Upper lobe of left lung (tissue), 6 donors: Measurements from ENCODE around the gene MIEF2. TPM values are rescaled to one million over a fixed set of nuclear protein-coding genes. Genes with fewer than 3 reads are reported as not detected.

Source experiments
- ATAC-seq, 2 donors: fragments of 200-7000 bp; cut with Tn5 transposase; one replicate each; pipeline ENCODE4 v1.9.1; 2022; ENCODE audit warnings: mild to moderate bottlenecking in 2 of 2, moderate library complexity in 2 of 2; ENCODE audit not compliant: low FRiP score in 2 of 2
- DNase-seq, 2 donors: peaks; one replicate each; pipeline ENCODE4 v3.0.0-alpha.2; 2019 to 2020
- H3K27ac ChIP-seq, 4 donors: fragments of 200-600 bp; sonication (generic); one replicate each; pipeline ENCODE4 v1.5.1; 2016 to 2019
- H3K27me3 ChIP-seq, 4 donors: fragments of 200-600 bp; sonication (generic); one replicate each; pipeline ENCODE4 v1.5.1; 2017 to 2019
- H3K36me3 ChIP-seq, 4 donors: fragments of 200-600 bp; sonication (generic); one replicate each; pipeline ENCODE4 v1.5.1; 2016 to 2019
- H3K4me1 ChIP-seq, 4 donors: fragments of 200-600 bp; sonication (generic); one replicate each; pipeline ENCODE4 v1.5.1; 2018 to 2019
- H3K4me3 ChIP-seq, 4 donors: fragments of 200-600 bp; sonication (generic); one replicate each; pipeline ENCODE4 v1.5.1; 2017 to 2019; ENCODE audit warnings: mild to moderate bottlenecking in 2 of 4, moderate library complexity in 1 of 4
- H3K9me3 ChIP-seq, 4 donors: fragments of 200-600 bp; sonication (generic); one replicate each; pipeline ENCODE4 v1.5.1; 2018 to 2019
- EP300 ChIP-seq, 4 donors: sonication (generic); formaldehyde crosslinking; IDR thresholded peaks; one replicate each; pipeline ENCODE4 v1.5.1; 2017; ENCODE audit warnings: antibody characterized with exemption in 4 of 4, control low read depth in 2 of 4
- POLR2A ChIP-seq, 4 donors: fragments of 450-650 bp; IDR thresholded peaks; one replicate each; pipeline ENCODE4 v1.5.1; 2016 to 2017; ENCODE audit warnings: antibody characterized with exemption in 4 of 4, mild to moderate bottlenecking in 2 of 4
- POLR2AphosphoS5 ChIP-seq, 2 donors: sonication (generic); formaldehyde crosslinking; IDR thresholded peaks; one replicate each; pipeline ENCODE4 v1.5.1; 2017; ENCODE audit warnings: antibody characterized with exemption in 2 of 2
- WGBS, 2 donors: methylation state at CpG; one replicate each; pipeline ENCODE4 v1.1.5; 2017 to 2018; 5-methylcytosine and 5-hydroxymethylcytosine counted together
- total RNA-seq, 6 donors: library from RNA; depleted of rRNA in 4 of 6; stranded (reverse); fragments of >200 nt in 4 of 6; gene quantifications; one replicate each; pipeline versions ENCODE4 v1.1.0 to v1.2.1, GENCODE V29; 2016 to 2021
- TF ChIP-seq, protein P1 (sequence below), 6 experiments: fragments of 450-650 bp in 4 of 6; fragments of 200-600 bp in 2 of 6; sonication (generic) in 2 of 6; IDR thresholded peaks; one replicate each; pipeline ENCODE4 v1.5.1; 2016 to 2019; ENCODE audit warnings: antibody characterized with exemption in 6 of 6
- donor health status: DM: no; HTN: no; CAD: no; lungs with moderate emphysema.
- donor health status: DM: no; HTN: yes; CAD: no; lungs with severe emphysema.

MIEF2 gene
- total RNA-seq, 6 donors from 2014 or later: 17.2 to 79.3 (median 31.8) TPM

DNA sequence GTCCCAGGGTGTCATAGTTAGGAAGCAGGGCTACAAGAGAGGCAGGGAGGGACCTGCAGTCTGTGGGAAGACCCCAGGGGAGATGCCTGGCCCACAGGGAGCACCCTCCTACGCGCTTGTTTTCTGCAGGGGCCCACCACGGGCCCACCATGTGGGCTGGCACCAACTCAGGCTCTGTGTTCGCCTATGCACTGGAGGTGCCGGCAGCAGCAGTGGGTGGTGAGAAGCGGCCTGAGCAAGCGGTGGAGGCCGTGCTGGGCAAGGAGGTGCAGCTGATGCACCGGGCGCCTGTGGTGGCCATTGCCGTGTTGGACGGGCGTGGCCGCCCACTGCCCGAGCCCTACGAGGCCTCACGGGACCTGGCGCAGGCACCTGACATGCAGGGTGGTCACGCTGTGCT, 20.0 kb upstream of the MIEF2 start:
- Histone ChIP-seq H3K36me3 (peaks cover 2 to 80% (median 46%) of the 10 kb centered on the region in 4 donors), H3K27ac (no peak overlapping the region), H3K4me3 (no peak overlapping the region), H3K4me1 (no peaks in the 10 kb centered on the region), H3K9me3 (no peaks in the 10 kb centered on the region), H3K27me3 (no peaks in the 10 kb centered on the region)
- DNase-seq (peak in 1 of 2 donors; percentile 84), ATAC-seq (no peak)
- TF ChIP-seq EP300 (IDR thresholded peaks at IDR 0.05) (no peak), POLR2AphosphoS5 (IDR thresholded peaks at IDR 0.05) (no peak), POLR2A (IDR thresholded peaks at IDR 0.05) (no peak)
- TF ChIP-seq, protein P1, sequence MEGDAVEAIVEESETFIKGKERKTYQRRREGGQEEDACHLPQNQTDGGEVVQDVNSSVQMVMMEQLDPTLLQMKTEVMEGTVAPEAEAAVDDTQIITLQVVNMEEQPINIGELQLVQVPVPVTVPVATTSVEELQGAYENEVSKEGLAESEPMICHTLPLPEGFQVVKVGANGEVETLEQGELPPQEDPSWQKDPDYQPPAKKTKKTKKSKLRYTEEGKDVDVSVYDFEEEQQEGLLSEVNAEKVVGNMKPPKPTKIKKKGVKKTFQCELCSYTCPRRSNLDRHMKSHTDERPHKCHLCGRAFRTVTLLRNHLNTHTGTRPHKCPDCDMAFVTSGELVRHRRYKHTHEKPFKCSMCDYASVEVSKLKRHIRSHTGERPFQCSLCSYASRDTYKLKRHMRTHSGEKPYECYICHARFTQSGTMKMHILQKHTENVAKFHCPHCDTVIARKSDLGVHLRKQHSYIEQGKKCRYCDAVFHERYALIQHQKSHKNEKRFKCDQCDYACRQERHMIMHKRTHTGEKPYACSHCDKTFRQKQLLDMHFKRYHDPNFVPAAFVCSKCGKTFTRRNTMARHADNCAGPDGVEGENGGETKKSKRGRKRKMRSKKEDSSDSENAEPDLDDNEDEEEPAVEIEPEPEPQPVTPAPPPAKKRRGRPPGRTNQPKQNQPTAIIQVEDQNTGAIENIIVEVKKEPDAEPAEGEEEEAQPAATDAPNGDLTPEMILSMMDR (IDR thresholded peaks at IDR 0.05): no peak
- 93 to 96% methylated on average over 11 to 13 of the region's 19 CpGs for WGBS, 2 donors

DNA sequence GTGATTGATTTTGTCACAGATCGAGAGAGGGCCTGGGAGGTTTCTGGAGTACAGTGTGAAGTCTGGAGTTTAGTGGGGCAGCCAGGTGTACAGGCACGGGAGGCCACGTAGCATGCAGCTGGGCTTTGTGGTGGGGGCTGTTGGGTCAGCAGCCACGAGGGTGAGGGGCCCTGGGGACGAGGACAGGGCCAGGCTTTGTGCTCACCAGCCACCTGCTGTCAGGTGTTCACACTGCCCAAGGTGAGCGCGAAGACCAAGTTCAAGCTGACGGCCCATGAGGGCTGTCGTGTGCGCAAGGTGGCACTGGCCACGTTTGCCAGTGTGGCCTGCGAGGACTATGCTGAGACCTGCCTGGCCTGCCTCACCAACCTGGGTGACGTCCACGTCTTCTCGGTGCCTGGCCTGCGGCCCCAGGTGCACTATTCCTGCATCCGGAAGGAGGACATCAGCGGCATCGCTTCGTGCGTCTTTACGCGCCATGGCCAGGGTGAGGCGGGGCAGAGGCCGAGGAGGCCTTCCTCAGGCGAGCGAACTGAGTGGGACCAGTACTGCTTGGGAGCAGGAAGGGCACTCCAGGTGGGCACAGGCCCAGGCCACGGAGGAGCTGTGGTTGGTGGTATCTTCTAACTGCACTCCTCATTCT, 19.1 kb upstream of the MIEF2 start:
- no peak for ATAC-seq
- peak in 1 of 2 donors; percentile 73 for DNase-seq
- no peaks in the 10 kb centered on the region for H3K27me3 ChIP-seq
- no peak overlapping the region for H3K27ac ChIP-seq
- no peak overlapping the region for H3K4me3 ChIP-seq
- H3K36me3 ChIP-seq: peaks cover 8 to 80% (median 50%) of the 10 kb centered on the region in 4 donors
- H3K9me3 ChIP-seq: no peaks in the 10 kb centered on the region
- H3K4me1 ChIP-seq: peaks cover 0 to 2% (median under 1%) of the 10 kb centered on the region in 4 donors
- 89 to 93% methylated on average over 17 to 26 of the region's 28 CpGs for WGBS, 2 donors
- no peak for TF ChIP-seq EP300 (IDR thresholded peaks at IDR 0.05)
- no peak for TF ChIP-seq POLR2AphosphoS5 (IDR thresholded peaks at IDR 0.05)
- no peak for TF ChIP-seq POLR2A (IDR thresholded peaks at IDR 0.05)
- TF ChIP-seq, protein P1 (IDR thresholded peaks at IDR 0.05): no peak

DNA sequence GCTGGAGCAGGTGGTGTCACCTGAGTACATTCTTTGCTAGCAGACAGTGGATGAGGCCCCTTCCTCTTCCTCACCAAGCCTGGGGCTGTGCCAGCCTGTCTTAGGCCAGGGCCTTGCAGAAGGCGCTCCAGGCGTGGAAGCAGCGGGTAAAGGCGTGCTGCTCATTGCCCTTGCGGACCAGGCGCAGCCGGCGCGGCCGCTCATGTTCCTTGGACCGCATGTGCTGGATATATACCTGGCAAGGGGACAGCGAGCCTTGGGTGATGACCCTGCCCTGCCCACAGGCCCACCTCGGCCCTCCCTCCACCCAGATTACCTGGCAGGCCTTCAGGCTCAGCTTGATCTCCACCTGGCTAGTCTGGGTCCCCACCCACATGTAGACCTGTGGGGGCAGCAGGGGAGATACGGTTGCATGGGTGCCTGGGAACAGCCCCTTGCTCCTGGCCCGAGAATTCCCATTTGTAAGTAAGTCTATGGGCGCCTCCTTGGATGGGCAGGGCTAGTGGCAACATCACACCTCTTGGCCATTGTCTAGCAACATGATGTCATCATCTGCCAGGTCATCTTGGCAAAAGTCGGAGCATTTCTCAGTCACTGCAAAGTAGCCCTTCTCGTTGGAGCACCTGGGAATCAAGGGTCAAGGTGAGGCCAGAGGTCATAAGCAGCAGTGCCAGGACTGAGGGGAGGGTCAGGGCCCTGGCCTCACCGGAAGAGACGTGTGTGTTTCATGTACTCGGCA, 15.3 kb upstream of the MIEF2 start:
- ATAC-seq (no peak), DNase-seq (peak in 1 of 2 donors; percentile 83)

GRCh38 chr17:18246109-18246725, 14.2 kb upstream of the MIEF2 start:
- peak overlapping the region in 1 of 4 donors; percentile 21 for H3K27ac ChIP-seq
- H3K4me1 ChIP-seq: peaks cover 4 to 23% (median 15%) of the 10 kb centered on the region in 4 donors
- peak overlapping the region in 1 of 4 donors; percentile 33 for H3K4me3 ChIP-seq
- H3K9me3 ChIP-seq: no peaks in the 10 kb centered on the region
- peak in 1 of 2 donors; percentile 71 for DNase-seq
- ATAC-seq: no peak
- TF ChIP-seq POLR2A (IDR thresholded peaks at IDR 0.05) (no peak), EP300 (IDR thresholded peaks at IDR 0.05) (no peak), POLR2AphosphoS5 (IDR thresholded peaks at IDR 0.05) (no peak)
- TF ChIP-seq, protein P1 (IDR thresholded peaks at IDR 0.05): no peak
- no peaks in the 10 kb centered on the region for H3K27me3 ChIP-seq
- WGBS, 2 donors: 88 to 90% methylated on average over 12 to 23 of the region's 24 CpGs
- H3K36me3 ChIP-seq: peaks cover 15 to 97% (median 83%) of the 10 kb centered on the region in 4 donors

More for the DNA sequence above, 15.3 kb upstream of the MIEF2 start:
- Histone ChIP-seq H3K4me3 (no peak overlapping the region), H3K27ac (no peak overlapping the region), H3K36me3 (peaks cover 8 to 88% (median 73%) of the 10 kb centered on the region in 4 donors), H3K9me3 (no peaks in the 10 kb centered on the region), H3K27me3 (no peaks in the 10 kb centered on the region), H3K4me1 (peaks cover 4 to 23% (median 15%) of the 10 kb centered on the region in 4 donors)
- 84 to 91% methylated on average over 5 to 21 of the region's 21 CpGs for WGBS, 2 donors
- TF ChIP-seq EP300 (IDR thresholded peaks at IDR 0.05) (no peak), POLR2A (IDR thresholded peaks at IDR 0.05) (no peak), POLR2AphosphoS5 (IDR thresholded peaks at IDR 0.05) (no peak)
- TF ChIP-seq, protein P1 (IDR thresholded peaks at IDR 0.05): no peak
